ENCODE results near the gene CEP250.
"Not testable (repeated sequence)": the region's sequence is repeated elsewhere in the genome, so short reads cannot be mapped to it uniquely, and the experiment has no call there.

CEP250 gene

GRCh38 chr20:35496481-35496880 is 41.1 kb downstream of the CEP250 start:
- no peak for DNase-seq

GRCh38 chr20:35497320-35497719 is 41.9 kb downstream of the CEP250 start:
- DNase-seq = no peak

GRCh38 chr20:35497780-35498189 is 42.4 kb downstream of the CEP250 start:
- peak; percentile 81 for DNase-seq

GRCh38 chr20:35499271-35499670 is 43.9 kb downstream of the CEP250 start:
- no peak for DNase-seq

DNA sequence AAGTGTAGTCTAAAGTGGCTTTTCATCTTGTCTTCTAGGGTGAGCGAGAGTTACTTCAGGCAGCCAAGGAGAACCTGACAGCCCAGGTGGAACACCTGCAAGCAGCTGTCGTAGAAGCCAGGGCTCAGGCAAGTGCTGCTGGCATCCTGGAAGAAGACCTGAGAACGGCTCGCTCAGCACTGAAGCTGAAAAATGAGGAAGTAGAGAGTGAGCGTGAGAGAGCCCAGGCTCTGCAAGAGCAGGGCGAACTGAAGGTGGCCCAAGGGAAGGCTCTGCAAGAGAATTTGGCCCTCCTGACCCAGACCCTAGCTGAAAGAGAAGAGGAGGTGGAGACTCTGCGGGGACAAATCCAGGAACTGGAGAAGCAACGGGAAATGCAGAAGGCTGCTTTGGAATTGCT is 47.0 kb downstream of the CEP250 start:
- no peak for DNase-seq

GRCh38 chr20:35503281-35503680 is 47.9 kb downstream of the CEP250 start:
- DNase-seq = no peak

DNA sequence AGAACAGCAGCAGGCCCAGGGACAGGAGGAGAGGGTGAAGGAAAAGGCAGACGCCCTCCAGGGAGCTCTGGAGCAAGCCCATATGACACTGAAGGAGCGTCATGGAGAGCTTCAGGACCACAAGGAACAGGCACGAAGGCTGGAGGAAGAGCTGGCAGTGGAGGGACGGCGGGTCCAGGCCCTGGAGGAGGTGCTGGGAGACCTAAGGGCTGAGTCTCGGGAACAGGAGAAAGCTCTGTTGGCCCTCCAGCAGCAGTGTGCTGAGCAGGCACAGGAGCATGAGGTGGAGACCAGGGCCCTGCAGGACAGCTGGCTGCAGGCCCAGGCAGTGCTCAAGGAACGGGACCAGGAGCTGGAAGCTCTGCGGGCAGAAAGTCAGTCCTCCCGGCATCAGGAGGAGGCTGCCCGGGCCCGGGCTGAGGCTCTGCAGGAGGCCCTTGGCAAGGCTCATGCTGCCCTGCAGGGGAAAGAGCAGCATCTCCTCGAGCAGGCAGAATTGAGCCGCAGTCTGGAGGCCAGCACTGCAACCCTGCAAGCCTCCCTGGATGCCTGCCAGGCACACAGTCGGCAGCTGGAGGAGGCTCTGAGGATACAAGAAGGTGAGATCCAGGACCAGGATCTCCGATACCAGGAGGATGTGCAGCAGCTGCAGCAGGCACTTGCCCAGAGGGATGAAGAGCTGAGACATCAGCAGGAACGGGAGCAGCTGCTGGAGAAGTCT is 48.6 kb downstream of the CEP250 start:
- DNase-seq = peak; percentile 51

- DNase-seq = no peak
These were observed 49.4 kb downstream of the CEP250 start for GRCh38 chr20:35504751-35505150.

DNA sequence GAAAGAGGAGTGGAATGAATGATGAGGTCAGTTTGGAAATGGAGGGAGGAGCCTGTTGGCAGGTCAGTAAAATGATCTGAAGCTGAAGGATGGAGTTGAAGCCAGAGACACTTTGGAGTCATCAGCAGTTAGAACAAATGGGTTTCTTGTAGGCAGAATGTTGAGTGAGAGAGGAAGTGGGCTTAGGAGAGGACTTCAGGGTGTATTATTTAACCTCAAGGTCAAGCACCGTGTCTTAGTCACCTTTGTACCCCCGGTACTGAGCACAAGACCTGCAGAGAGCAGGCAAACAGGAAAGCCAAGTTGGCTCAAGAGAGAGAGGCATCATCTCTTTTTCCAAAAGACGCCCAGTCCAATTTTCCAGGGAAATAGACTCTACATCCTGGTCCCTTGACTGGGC is 50.8 kb downstream of the CEP250 start:
- DNase-seq = no peak

DNA sequence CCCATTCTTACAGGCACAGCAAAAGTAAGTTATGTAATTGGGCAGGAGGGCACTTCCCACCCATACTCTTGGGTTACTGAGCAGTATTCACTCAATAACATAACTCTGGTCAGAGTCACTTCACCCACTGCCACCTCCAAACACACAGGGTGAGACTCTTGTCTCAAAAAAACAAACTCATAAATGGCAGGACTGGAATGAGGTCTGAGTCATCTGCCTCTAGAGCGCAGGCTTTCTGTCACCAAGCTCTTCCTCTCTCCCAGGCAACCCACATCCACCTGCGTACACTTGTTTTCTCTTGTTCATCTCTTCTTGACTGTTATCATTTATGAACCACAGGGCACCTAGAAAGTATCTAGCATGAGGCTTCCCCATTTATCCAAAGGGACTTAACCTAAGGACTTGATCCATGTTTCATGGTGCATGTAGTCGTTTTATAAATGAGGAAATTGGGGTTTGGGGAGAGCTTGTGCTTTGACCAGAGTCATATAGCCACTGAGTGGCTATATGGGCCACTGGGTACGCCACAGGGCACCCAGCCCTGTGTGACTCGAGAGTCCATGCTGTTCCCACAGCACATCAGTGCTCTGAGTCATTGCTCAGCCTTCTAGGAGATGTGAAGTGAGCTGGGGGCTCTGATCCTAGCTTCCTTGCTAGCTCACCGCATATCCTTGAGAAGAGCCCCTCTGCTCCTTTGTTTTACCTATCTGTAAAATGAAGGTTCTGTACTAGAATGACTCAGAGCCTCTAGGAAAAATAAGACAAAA is 51.7 kb downstream of the CEP250 start:
- DNase-seq = no peak

DNA sequence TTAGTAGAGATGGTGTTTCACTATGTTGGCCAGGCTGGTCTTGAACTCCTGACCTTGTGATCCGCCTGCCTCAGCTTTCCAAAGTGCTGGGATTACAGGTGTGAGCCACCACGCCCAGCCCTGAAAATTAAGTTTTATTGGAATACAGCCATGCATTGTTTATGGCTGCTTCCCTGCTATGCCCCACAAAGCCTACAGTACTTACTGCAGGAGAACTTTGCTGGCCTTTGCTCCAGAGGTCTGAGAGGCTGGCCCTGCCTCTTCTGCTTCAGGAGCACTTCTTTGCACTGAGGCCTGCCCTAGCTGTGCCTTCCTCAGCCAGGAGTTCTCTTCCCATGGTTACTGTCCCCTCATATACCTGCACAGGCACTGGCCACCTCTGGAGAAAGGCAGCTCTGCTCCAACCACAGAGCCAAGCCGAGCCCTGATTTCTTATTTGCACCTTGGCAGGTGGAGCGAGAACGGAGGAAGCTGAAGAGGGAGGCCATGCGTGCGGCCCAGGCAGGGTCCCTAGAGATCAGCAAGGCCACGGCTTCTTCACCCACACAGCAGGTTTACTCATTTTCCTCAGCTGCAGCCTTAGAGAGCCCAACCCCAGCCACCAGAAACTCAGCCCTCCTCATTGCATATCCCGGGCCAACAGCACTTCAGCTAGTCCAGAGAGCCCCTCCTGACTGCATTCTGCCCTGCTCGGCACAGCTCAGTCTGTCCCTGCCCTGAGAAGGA is 53.3 kb downstream of the CEP250 start:
- no peak for DNase-seq

GRCh38 chr20:35510951-35511735 is 55.7 kb downstream of the CEP250 start:
- no peak for DNase-seq

GRCh38 chr20:35511814-35512420 is 56.5 kb downstream of the CEP250 start:
- no peak for DNase-seq

GRCh38 chr20:35514371-35514932 is 59.1 kb downstream of the CEP250 start:
- no peak for DNase-seq

DNA sequence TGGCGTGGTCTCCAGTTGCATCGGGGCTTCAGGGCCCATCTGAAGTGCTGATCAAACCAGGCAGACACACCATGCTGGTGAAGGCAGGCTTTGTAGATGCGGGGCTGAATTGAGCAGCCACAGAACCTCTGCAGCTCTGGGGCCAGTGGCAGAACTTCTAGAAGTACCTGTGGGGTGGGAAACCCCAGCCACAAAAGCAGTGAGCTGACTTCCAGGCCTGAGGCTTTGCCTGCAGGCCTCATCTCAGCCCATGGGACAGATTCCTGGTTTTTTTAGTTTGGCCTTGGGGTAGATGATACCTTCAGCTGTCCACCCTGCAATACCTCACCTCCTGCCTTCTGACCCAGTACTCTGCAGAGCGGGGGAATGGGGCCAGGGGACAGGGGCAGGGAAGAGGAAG is 59.9 kb downstream of the CEP250 start:
- no peak for DNase-seq

GRCh38 chr20:35515949-35516645 is 60.7 kb downstream of the CEP250 start:
- no peak for DNase-seq

GRCh38 chr20:35517125-35517524 is 61.7 kb downstream of the CEP250 start:
- no peak for DNase-seq

DNA sequence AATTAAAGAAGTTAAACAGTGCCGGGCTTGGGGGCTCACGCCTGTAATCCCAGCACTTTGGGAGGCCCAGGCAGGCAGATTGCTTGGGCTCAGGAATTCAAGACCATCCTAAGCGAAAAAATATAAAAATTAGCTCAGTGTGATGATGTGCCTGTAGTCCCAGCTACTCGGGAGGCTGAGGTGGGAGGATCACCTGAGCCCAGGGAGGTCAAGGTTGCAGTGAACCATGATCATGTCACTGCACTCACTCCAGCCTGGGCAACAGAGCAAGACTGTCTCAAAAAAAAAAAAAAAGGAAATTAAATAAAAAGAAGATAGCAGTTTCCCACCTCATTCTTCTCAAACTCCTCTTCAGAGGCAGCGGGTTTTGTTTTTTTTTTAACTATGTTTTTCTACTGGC is 62.4 kb downstream of the CEP250 start:
- not testable (repeated sequence) for DNase-seq

DNA sequence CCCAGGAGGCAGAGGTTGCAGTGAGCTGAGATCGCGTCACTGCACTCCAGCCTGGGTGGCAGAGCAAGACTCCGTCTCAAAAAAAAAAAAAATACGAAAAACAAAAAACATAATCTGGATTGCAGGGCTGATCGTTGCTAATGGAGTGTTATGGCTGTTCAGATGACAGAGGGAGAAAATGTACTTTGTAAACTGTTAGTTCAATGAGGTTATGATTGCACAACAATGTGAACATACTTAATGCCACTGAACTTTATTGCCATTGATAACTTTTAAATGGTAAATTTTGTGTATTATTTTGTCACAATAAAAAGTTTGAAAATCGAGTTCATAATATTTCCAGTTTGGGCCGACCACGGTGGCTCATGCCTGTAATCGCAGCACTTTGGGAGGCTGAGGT is 63.6 kb downstream of the CEP250 start:
- DNase-seq = no peak

- no peak for DNase-seq
These were observed 68.0 kb downstream of the CEP250 start for GRCh38 chr20:35523298-35523888.

DNA sequence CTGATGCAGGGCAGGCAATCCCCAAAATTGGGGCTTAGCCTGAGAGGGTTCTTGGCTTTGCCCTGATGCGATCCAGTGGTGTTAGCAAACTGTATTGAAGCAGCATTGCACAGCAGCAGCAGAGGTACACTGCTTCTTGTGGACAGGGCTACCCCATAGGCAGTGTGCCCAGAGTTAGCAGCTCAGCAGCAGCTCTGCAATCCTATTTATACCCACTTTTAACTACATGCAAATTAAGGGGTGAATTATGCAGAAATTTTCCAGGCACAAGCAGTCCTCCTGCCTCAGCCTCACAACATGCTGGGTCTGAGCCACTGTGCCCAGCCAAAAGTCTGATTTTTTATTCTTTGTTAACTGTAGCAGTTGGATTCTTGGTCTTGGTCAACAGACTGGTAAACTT is 70.2 kb downstream of the CEP250 start:
- no peak for DNase-seq
